Lung (tissue), 12 donors: ENCODE measurements around the gene SLC12A7. TPM values are rescaled to one million over a fixed set of nuclear protein-coding genes. Genes with fewer than 3 reads are reported as not detected.
A peak's percentile ranks its signal among the peaks of the same experiment; 100 is the strongest.
"Not testable (repeated sequence)": the region's sequence is repeated elsewhere in the genome, so short reads cannot be mapped to it uniquely, and the experiment has no call there.

Experiments used
- ATAC-seq: fragments of 200-7000 bp; cut with Tn5 transposase; one replicate; pipeline ENCODE4 v1.9.1; 2020; ENCODE audit warnings: moderate number of reproducible peaks; ENCODE audit not compliant: insufficient read depth, low FRiP score
- DNase-seq, 3 donors: peaks; one replicate each; pipeline ENCODE4 v3.0.0-alpha.2; 2013 to 2017
- H3K27ac ChIP-seq, 2 donors: one replicate each; pipeline ENCODE4 v1.5.1; 2013; ENCODE audit warnings: mild to moderate bottlenecking in 2 of 2, moderate library complexity in 2 of 2, control low read depth in 1 of 2, inconsistent platforms in 1 of 2, low read depth in 1 of 2, low read length in 1 of 2
- H3K27me3 ChIP-seq, 3 donors: one replicate each; pipeline ENCODE4 v1.5.1; 2013; ENCODE audit warnings: low read length in 2 of 3; ENCODE audit not compliant: control insufficient read depth in 3 of 3, insufficient read depth in 3 of 3
- H3K36me3 ChIP-seq, 4 donors: one replicate each; pipeline ENCODE4 v1.5.1; 2013; ENCODE audit warnings: low read length in 4 of 4, mild to moderate bottlenecking in 1 of 4, moderate library complexity in 1 of 4; ENCODE audit not compliant: control insufficient read depth in 4 of 4, insufficient read depth in 4 of 4
- H3K4me1 ChIP-seq, 5 donors: one replicate each; pipeline ENCODE4 v1.5.1; 2013; ENCODE audit warnings: low read length in 5 of 5, mild to moderate bottlenecking in 2 of 5, moderate library complexity in 1 of 5; ENCODE audit not compliant: control insufficient read depth in 5 of 5, insufficient read depth in 5 of 5
- H3K4me3 ChIP-seq: one replicate; pipeline ENCODE4 v1.5.1; 2013; ENCODE audit warnings: mild to moderate bottlenecking, control low read depth, moderate library complexity
- H3K9ac ChIP-seq, 2 donors: one replicate each; pipeline ENCODE4 v1.5.1; 2013; ENCODE audit warnings: low read length in 2 of 2, control low read depth in 1 of 2; ENCODE audit not compliant: insufficient read depth in 1 of 2
- H3K9me3 ChIP-seq, 4 donors: one replicate each; pipeline ENCODE4 v1.5.1; 2013; ENCODE audit warnings: low read length in 3 of 4, mild to moderate bottlenecking in 1 of 4, moderate library complexity in 1 of 4; ENCODE audit not compliant: control insufficient read depth in 4 of 4, insufficient read depth in 3 of 4
- whole genome bisulfite sequencing, 2 donors: extraction: QIAGEN DNeasy Blood & Tissue Kit; methylation state at CpG; one replicate each; pipeline ENCODE4 v1.1.7; 2013; 5-methylcytosine and 5-hydroxymethylcytosine counted together
- polyA plus RNA-seq, 2 donors: library from polyadenylated mRNA; stranded (reverse); fragments of 200-250 nt; gene quantifications; one replicate each; pipeline ENCODE4 v1.2.1, GENCODE V29; 2013
- total RNA-seq, 2 donors: library from RNA; depleted of rRNA in 1 of 2; stranded (reverse); fragments of >200 nt in 1 of 2; gene quantifications; one replicate each; pipeline ENCODE4 v1.2.1, GENCODE V29; 2014 to 2021
- TF ChIP-seq, protein P1 (sequence below): IDR thresholded peaks from 2 replicates; pipeline ENCODE4 v1.5.1; 2012; ENCODE audit warnings: mild to moderate bottlenecking; ENCODE audit errors: control extremely low read depth, extremely low read depth
- donor health status: control.
- donor health status: control.
- donor health status: Bipolar disorder and iron deficiency.
- donor health status: healthy.
- donor health status: DM: yes; HTN: yes; CAD: no.

SLC12A7 gene
- total and polyA plus RNA-seq, 4 donors, result 14.8 to 50.4 (median 39.8) TPM

DNA sequence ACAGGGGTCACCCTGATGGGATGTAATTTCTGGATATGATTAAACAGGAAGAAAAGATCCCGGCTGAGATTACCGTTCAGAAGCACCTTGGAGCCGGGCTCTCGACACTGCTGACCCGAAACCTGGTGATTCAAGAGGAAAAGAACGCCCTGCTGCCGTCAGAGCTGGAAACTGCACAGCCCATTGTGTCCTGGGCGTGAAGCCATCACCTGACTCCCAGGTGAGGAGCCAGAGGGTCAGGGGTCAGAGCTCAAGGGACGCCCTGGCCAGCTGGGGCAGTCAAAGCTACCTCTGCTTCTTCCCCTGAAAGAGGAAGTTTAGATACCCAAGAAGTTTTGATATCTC is 17.8 kb upstream of the SLC12A7 start:
- Histone ChIP-seq H3K9ac (no peak overlapping the region), H3K4me3 (no peak overlapping the region), H3K27me3 (no peaks in the 10 kb centered on the region), H3K27ac (no peak overlapping the region), H3K9me3 (no peaks in the 10 kb centered on the region), H3K4me1 (peaks cover 4 to 20% (median 12%) of the 10 kb centered on the region in 5 donors), H3K36me3 (no peaks in the 10 kb centered on the region)
- no peak for ATAC-seq
- TF ChIP-seq, protein P1, sequence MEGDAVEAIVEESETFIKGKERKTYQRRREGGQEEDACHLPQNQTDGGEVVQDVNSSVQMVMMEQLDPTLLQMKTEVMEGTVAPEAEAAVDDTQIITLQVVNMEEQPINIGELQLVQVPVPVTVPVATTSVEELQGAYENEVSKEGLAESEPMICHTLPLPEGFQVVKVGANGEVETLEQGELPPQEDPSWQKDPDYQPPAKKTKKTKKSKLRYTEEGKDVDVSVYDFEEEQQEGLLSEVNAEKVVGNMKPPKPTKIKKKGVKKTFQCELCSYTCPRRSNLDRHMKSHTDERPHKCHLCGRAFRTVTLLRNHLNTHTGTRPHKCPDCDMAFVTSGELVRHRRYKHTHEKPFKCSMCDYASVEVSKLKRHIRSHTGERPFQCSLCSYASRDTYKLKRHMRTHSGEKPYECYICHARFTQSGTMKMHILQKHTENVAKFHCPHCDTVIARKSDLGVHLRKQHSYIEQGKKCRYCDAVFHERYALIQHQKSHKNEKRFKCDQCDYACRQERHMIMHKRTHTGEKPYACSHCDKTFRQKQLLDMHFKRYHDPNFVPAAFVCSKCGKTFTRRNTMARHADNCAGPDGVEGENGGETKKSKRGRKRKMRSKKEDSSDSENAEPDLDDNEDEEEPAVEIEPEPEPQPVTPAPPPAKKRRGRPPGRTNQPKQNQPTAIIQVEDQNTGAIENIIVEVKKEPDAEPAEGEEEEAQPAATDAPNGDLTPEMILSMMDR, result no peak
- 65 to 79% methylated on average over 9 of the region's 9 CpGs for WGBS, 2 donors
- DNase-seq, result no peak

DNA sequence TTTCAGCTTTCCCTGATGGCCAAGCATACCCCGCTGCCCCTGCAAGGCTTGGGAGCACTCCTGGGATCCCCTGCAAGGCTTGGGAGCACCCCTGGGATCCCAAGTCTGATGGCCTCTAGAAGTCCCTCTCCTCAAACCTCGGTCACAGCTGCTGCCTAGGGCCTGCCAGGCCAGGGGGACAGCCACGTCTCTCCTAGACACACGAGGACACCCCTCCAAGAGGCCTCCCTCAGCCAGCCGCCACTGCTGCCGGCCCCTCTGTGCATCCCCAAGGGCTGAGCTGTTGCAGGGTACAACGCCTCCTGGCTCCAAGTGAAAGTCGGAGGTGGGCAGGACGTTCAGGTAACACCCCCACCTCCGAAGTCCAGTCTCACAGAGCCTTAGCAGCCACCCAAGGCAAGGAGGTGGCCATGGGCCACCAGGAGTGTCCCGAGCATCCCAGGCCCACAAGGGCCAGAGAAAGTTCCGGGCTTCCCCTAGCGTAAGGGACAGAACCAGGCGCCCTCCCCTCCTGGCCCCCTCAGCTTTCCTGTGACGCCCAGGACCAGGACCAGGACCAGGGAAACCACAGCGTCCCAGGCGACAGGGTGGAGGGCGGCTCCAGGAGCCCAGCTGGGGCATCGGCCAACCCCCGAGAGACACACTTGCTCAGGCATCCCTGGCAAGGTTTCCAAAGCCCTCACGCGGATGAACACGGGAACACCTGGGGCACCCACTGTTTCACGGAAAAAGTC is 17.3 kb upstream of the SLC12A7 start:
- no peak overlapping the region for H3K4me3 ChIP-seq
- no peak for ATAC-seq
- no peak overlapping the region for H3K9ac ChIP-seq
- peak overlapping the region in 1 of 2 donors; percentile 44 for H3K27ac ChIP-seq
- H3K36me3 ChIP-seq, result no peaks in the 10 kb centered on the region
- TF ChIP-seq, protein P1, result no peak
- peaks cover 4 to 26% (median 12%) of the 10 kb centered on the region in 5 donors for H3K4me1 ChIP-seq
- H3K9me3 ChIP-seq, result no peaks in the 10 kb centered on the region
- DNase-seq, result no peak
- no peaks in the 10 kb centered on the region for H3K27me3 ChIP-seq
- 86 to 87% methylated on average over 24 of the region's 24 CpGs for WGBS, 2 donors

DNA sequence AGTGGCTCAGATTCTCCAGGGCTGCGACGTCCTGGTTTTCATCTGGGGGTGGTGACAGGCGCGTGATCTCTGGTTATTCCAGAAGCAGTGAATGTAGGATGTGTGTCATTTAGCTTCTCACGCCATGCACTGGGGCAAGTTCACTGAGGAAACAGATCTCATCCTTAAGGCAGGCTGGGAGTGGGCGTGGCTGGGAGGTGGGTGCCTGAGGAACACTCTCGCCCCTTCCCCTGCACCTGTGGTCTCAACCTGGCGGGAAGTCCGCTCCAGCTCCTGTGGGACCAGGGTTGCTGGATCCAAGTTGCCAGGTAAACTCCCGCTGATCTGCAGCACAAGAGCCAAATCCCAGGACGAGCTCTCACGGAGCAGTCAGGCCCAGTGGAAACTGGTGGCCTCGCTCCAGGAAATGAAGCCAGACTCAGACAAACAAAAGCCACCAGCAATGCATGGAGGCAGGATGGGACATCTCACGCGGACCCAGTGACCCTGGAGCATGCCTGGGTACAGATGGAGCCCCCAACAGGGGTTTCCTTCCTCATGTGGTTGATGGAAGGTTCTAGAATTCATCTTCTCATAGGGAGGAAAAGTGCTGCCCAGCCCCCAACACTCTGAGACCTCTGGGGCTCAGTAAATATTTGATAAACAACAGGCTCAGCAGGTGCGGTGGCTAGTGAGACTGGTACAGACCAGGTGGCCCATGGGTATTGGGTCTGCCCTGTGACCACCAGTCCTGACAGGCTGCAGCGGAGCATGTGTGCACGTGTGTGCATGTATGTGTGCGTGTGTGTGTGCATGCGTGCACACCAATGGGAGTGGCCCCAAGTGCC is 16.3 kb upstream of the SLC12A7 start:
- H3K4me3 ChIP-seq, result no peak overlapping the region
- no peaks in the 10 kb centered on the region for H3K9me3 ChIP-seq
- H3K36me3 ChIP-seq, result no peaks in the 10 kb centered on the region
- ATAC-seq, result no peak
- H3K27me3 ChIP-seq, result no peaks in the 10 kb centered on the region
- 67 to 72% methylated on average over 20 of the region's 20 CpGs for WGBS, 2 donors
- H3K27ac ChIP-seq, result peak overlapping the region; percentile 63 to 74
- peak; percentile 38 to 75 (median 57) for DNase-seq
- no peak overlapping the region for H3K9ac ChIP-seq
- peaks cover 4 to 33% (median 12%) of the 10 kb centered on the region in 5 donors for H3K4me1 ChIP-seq
- TF ChIP-seq, protein P1, result no peak

DNA sequence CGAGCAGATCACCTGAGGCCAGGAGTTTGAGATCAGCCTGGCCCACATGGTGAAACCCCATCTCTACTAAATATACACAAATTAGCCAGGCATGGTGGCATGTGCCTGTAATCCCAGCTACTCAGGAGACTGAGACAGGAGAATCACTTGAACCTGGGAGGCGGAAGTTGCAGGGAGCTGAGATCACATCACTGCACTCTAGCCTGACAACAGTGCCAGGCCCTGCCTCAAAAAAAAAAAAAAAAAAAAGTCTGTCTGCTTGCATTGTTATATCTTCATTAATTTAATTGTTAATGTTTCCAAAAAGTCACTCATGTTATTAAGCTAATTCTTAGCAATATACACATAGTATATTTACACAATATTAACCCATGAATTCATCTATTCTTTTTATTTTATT is 13.8 kb upstream of the SLC12A7 start:
- not testable (repeated sequence) for H3K27me3 ChIP-seq, H3K9ac ChIP-seq, ATAC-seq, H3K4me3 ChIP-seq, DNase-seq, H3K27ac ChIP-seq, H3K9me3 ChIP-seq, H3K36me3 ChIP-seq
- WGBS, 2 donors, result 97 to 98% methylated on average over 2 of the region's 2 CpGs
- H3K4me1 ChIP-seq, result peaks cover 6 to 38% (median 12%) of the 10 kb centered on the region in 5 donors
